Natural killer cell (primary cell): Measurements from ENCODE around the gene SH3BP4. TPM values are rescaled to one million over a fixed set of nuclear protein-coding genes. Genes with fewer than 3 reads are reported as not detected.
"Not testable (repeated sequence)": the region's sequence is repeated elsewhere in the genome, so short reads cannot be mapped to it uniquely, and the experiment has no call there.

Experiments
- ATAC-seq, 3 donors: fragments of 150-1000 bp in 2 of 3; fragments of 200-7000 bp in 1 of 3; cut with Tn5 transposase; 1 replicate in 1 of 3; 2 replicates in 2 of 3; pipeline ENCODE4 v1.10.0; 2021; ENCODE audit warnings: mild to moderate bottlenecking in 2 of 3, moderate library complexity in 2 of 3
- DNase-seq, 2 donors: peaks; one replicate each; pipeline versions ENCODE4 v3.0.0 to v3.0.0-alpha.2; 2013 to 2021; ENCODE audit warnings: mixed read lengths in 1 of 2
- H3K27ac ChIP-seq: one replicate; pipeline ENCODE4 v1.5.1; 2013; ENCODE audit warnings: mild to moderate bottlenecking, low read length
- H3K27me3 ChIP-seq: one replicate; pipeline ENCODE4 v1.6.1; 2013; ENCODE audit warnings: low read length; ENCODE audit not compliant: control insufficient read depth, insufficient read depth
- H3K36me3 ChIP-seq: one replicate; pipeline ENCODE4 v1.6.1; 2013; ENCODE audit warnings: low read length; ENCODE audit not compliant: control insufficient read depth, insufficient read depth
- H3K4me1 ChIP-seq: one replicate; pipeline ENCODE4 v1.6.1; 2013; ENCODE audit warnings: low read length; ENCODE audit not compliant: control insufficient read depth, insufficient read depth
- H3K4me3 ChIP-seq: one replicate; pipeline ENCODE4 v1.5.1; 2013; ENCODE audit warnings: low read length
- H3K9me3 ChIP-seq: one replicate; pipeline ENCODE4 v1.6.1; 2013; ENCODE audit warnings: low read length; ENCODE audit not compliant: control insufficient read depth, insufficient read depth
- H3K27ac Mint-ChIP-seq, 2 donors: one replicate each; pipeline ENCODE4 v1.8.0; 2022; ENCODE audit warnings: mild to moderate bottlenecking in 2 of 2, mixed read lengths in 2 of 2, moderate library complexity in 1 of 2
- H3K27me3 Mint-ChIP-seq, 2 donors: one replicate each; pipeline ENCODE4 v1.8.0; 2022; ENCODE audit warnings: low read depth in 2 of 2, mixed read lengths in 2 of 2
- H3K36me3 Mint-ChIP-seq: one replicate; pipeline ENCODE4 v1.8.0; 2022; ENCODE audit warnings: mixed read lengths
- H3K4me1 Mint-ChIP-seq, 2 donors: one replicate each; pipeline ENCODE4 v1.8.0; 2022; ENCODE audit warnings: mixed read lengths in 2 of 2
- H3K4me3 Mint-ChIP-seq: one replicate; pipeline ENCODE4 v1.8.0; 2022; ENCODE audit warnings: mild to moderate bottlenecking, moderate library complexity, mixed read lengths
- H3K9me3 Mint-ChIP-seq, 2 donors: one replicate each; pipeline ENCODE4 v1.8.0; 2022; ENCODE audit warnings: mixed read lengths in 2 of 2
- WGBS: methylation state at CpG from one replicate; pipeline ENCODE4 v1.1.7; 2013; ENCODE audit warnings: missing lambda C conversion rate; ENCODE audit not compliant: insufficient coverage; 5-methylcytosine and 5-hydroxymethylcytosine counted together
- intact Hi-C: fragments of 100-400 bp; cut with micrococcal nuclease; formaldehyde crosslinking; loops from one replicate; pipeline ENCODE4 v1.14.2; 2022
- total RNA-seq, 4 donors: library from RNA; stranded (reverse); fragments of 120-200 nt in 1 of 4; gene quantifications; one replicate each; pipeline versions ENCODE4 v1.2.3 to v1.2.4, GENCODE V29; 2013 to 2022
- TF ChIP-seq, protein P1 (sequence below): fragments of 200-600 bp; IDR thresholded peaks from one replicate; pipeline ENCODE4 v1.8.0; 2022; ENCODE audit warnings: antibody characterized with exemption

The SH3BP4 gene
- total RNA-seq, 3 donors from 2014 or later (not counting 1 experiment from before 2014, with no cell fraction given), result 0.39 to 2.6 (median 1.0) TPM

DNA sequence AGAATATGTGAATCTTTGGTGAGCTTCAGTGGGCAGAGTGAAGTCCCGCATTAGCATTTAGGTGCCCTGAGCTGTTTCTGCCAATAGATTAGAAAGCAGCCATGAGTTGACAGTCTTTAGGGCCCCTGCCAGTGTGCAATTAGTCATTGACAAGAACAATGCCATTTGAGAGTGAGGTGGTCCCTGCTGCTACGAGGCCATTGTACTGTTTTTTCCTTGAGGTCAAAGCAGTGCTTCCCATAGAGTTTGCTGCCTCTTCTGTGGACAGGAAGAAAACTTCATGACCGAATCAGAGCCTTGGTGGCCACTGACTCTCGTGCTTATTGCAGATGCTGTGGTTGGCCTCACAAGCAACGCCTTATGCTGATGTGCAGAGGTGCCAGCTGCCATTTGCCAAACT is 102.7 kb downstream of the SH3BP4 start:
- Mint-ChIP-seq H3K4me1 (peaks cover 5 to 16% of the 10 kb centered on the region in 2 donors), H3K27ac (no peak overlapping the region), H3K4me3 (no peak overlapping the region), H3K36me3 (no peaks in the 10 kb centered on the region), H3K9me3 (no peaks in the 10 kb centered on the region), H3K27me3 (peaks cover 7 to 9% of the 10 kb centered on the region in 2 donors)
- no peaks in the 10 kb centered on the region for H3K9me3 ChIP-seq
- H3K27ac ChIP-seq, result no peak overlapping the region
- intact Hi-C loops, result no loop called here
- H3K4me3 ChIP-seq, result no peak overlapping the region
- H3K27me3 ChIP-seq, result no peaks in the 10 kb centered on the region
- no peak for ATAC-seq
- H3K36me3 ChIP-seq, result no peaks in the 10 kb centered on the region
- TF ChIP-seq, protein P1, sequence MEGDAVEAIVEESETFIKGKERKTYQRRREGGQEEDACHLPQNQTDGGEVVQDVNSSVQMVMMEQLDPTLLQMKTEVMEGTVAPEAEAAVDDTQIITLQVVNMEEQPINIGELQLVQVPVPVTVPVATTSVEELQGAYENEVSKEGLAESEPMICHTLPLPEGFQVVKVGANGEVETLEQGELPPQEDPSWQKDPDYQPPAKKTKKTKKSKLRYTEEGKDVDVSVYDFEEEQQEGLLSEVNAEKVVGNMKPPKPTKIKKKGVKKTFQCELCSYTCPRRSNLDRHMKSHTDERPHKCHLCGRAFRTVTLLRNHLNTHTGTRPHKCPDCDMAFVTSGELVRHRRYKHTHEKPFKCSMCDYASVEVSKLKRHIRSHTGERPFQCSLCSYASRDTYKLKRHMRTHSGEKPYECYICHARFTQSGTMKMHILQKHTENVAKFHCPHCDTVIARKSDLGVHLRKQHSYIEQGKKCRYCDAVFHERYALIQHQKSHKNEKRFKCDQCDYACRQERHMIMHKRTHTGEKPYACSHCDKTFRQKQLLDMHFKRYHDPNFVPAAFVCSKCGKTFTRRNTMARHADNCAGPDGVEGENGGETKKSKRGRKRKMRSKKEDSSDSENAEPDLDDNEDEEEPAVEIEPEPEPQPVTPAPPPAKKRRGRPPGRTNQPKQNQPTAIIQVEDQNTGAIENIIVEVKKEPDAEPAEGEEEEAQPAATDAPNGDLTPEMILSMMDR, result no peak
- peaks cover 16% of the 10 kb centered on the region for H3K4me1 ChIP-seq
- DNase-seq, result no peak
- 67% methylated on average over 5 of the region's 5 CpGs for whole genome bisulfite sequencing

DNA sequence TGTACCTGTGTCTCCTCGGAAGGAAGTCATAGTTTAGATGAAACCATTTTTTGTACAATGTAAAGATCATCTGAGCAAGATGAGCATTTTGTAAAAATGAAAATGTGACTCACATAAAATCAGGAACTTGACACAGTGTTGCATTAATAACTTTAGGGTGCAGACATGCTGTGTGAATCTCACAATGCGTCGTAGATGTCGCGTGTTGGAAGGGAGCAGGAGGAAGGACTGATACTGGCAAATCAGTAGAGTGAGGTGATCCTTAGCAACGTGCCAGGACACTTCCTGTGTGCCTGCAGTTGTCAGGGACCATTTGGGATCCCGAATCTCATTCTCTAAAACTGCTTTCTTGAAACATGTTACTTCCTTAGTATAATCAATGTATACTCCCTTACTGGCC is 103.1 kb downstream of the SH3BP4 start:
- no peak for DNase-seq
- H3K27ac Mint-ChIP-seq, result no peak overlapping the region
- no peak for ATAC-seq
- intact Hi-C loops, result no loop called here
- H3K4me3 Mint-ChIP-seq, result no peak overlapping the region
- no peak overlapping the region for H3K27ac ChIP-seq
- H3K27me3 Mint-ChIP-seq, result peaks cover 7 to 14% of the 10 kb centered on the region in 2 donors
- WGBS, result 83% methylated on average over 6 of the region's 7 CpGs
- no peaks in the 10 kb centered on the region for H3K36me3 Mint-ChIP-seq
- H3K4me1 ChIP-seq, result peaks cover 11% of the 10 kb centered on the region
- H3K9me3 Mint-ChIP-seq, result no peaks in the 10 kb centered on the region
- H3K36me3 ChIP-seq, result no peaks in the 10 kb centered on the region
- H3K9me3 ChIP-seq, result no peaks in the 10 kb centered on the region
- H3K4me3 ChIP-seq, result no peak overlapping the region
- H3K4me1 Mint-ChIP-seq, result peaks cover 5 to 13% of the 10 kb centered on the region in 2 donors
- no peaks in the 10 kb centered on the region for H3K27me3 ChIP-seq
- TF ChIP-seq, protein P1, result no peak

DNA sequence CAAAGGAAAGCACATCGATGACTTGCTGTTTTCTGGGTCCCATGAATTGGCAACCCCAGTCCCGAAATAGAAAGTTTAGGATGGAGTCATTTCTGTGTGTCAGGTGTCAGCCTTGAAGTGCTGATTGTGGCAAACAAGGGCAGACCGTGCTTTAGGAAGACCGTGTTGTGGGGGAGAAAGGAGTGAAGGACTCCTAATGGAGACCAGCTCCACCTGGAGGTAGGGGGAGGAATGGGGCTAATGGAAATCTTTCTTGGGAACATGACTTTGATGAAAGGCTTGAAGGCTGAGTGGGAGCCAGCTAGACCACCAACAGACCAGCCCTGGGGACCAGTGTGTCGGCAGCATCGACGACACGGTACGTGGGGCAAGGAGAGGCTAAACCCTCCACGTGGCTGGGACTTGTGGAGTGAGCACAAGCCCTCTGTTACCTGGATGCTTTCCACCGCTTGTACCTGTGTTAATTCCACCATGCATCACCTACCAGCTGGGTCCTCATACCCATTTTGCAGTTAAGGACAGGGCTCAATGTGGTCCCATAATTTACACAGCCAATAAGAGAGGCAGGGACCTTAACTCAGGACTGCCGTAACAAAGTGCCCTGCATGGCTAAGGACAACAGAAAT is 104.2 kb downstream of the SH3BP4 start:
- TF ChIP-seq, protein P1, result no peak
- Mint-ChIP-seq H3K4me1 (peaks cover 5 to 12% of the 10 kb centered on the region in 2 donors), H3K36me3 (no peaks in the 10 kb centered on the region), H3K9me3 (no peaks in the 10 kb centered on the region), H3K4me3 (no peak overlapping the region), H3K27me3 (peaks cover 10 to 18% of the 10 kb centered on the region in 2 donors), H3K27ac (no peak overlapping the region)
- DNase-seq (no peak), ATAC-seq (no peak)
- H3K9me3 ChIP-seq, result no peaks in the 10 kb centered on the region
- intact Hi-C loops, result no loop called here
- H3K4me3 ChIP-seq, result no peak overlapping the region
- H3K27me3 ChIP-seq, result no peaks in the 10 kb centered on the region
- 75% methylated on average over 12 of the region's 12 CpGs for WGBS
- no peak overlapping the region for H3K27ac ChIP-seq
- H3K4me1 ChIP-seq, result peaks cover 6% of the 10 kb centered on the region
- no peaks in the 10 kb centered on the region for H3K36me3 ChIP-seq

DNA sequence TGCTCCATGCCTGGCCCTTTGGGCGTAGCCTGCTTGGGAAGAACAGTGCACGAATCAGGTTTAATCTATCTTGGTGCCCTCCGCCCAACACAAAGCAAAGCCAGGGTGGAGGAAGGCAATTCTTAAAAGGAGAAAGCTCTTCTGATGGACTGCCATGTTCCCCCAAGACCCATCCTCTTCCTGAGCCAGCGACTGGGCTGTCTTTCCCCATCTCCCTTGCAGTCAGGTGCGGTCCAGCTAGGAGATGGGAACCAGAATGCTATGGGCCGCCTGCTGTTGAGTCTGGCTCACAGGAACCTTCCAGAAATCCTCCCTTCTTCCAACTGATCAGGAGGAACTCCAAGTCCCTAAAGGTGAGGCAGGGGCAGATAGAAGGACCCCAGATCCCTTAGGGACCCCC is 105.0 kb downstream of the SH3BP4 start:
- Mint-ChIP-seq H3K4me1 (peaks cover under 1 to 4% of the 10 kb centered on the region in 2 donors), H3K27me3 (peaks cover 11 to 20% of the 10 kb centered on the region in 2 donors), H3K4me3 (no peak overlapping the region), H3K27ac (no peak overlapping the region), H3K36me3 (no peaks in the 10 kb centered on the region), H3K9me3 (no peaks in the 10 kb centered on the region)
- TF ChIP-seq, protein P1, result no peak
- ATAC-seq, result no peak
- no peak for DNase-seq
- no peak overlapping the region for H3K27ac ChIP-seq
- 92% methylated on average over 6 of the region's 6 CpGs for WGBS
- intact Hi-C loops, result no loop called here
- H3K9me3 ChIP-seq, result no peaks in the 10 kb centered on the region
- no peak overlapping the region for H3K4me3 ChIP-seq
- no peaks in the 10 kb centered on the region for H3K27me3 ChIP-seq
- H3K36me3 ChIP-seq, result no peaks in the 10 kb centered on the region
- H3K4me1 ChIP-seq, result no peaks in the 10 kb centered on the region

DNA sequence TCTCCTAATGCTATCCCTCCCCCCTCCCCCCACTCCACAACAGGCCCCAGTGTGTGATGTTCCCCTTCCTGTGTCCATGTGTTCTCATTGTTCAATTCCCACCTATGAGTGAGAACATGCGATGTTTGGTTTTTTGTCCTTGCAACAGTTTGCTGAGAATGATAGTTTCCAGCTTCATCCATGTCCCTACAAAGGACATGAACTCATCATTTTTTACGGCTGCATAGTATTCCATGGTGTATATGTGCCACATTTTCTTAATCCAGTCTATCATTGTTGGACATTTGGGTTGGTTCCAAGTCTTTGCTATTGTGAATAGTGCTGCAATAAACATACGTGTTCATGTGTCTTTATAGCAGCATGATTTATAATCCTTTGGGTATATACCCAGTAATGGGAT is 105.8 kb downstream of the SH3BP4 start:
- H3K4me3 ChIP-seq, ATAC-seq, H3K9me3 Mint-ChIP-seq, intact Hi-C loops, H3K9me3 ChIP-seq, H3K36me3 ChIP-seq, H3K4me1 ChIP-seq, H3K4me3 Mint-ChIP-seq, H3K4me1 Mint-ChIP-seq, H3K27ac ChIP-seq, H3K36me3 Mint-ChIP-seq, H3K27me3 ChIP-seq, DNase-seq, H3K27ac Mint-ChIP-seq: not testable (repeated sequence)
- peaks cover 13 to 20% of the 10 kb centered on the region in 2 donors for H3K27me3 Mint-ChIP-seq
- no CpG with 5 or more reads among the region's 3 CpGs for WGBS
